HG02798 (cell line): Measurements from ENCODE around the gene MGST2.

Experiments used
- ATAC-seq: cut with Tn5 transposase; IDR thresholded peaks from one replicate; pipeline ENCODE4 v1.9.1; 2021; ENCODE audit warnings: mild to moderate bottlenecking; ENCODE audit not compliant: unreplicated experiment, poor library complexity

The MGST2 gene

GRCh38 chr4:139668658-139669201 lies 3.1 kb downstream of the MGST2 start:
- ATAC-seq: no peak

- ATAC-seq: no peak
Observed at GRCh38 chr4:139669335-139669734, 3.7 kb downstream of the MGST2 start.

GRCh38 chr4:139669890-139670289 lies 4.3 kb downstream of the MGST2 start:
- no peak for ATAC-seq

GRCh38 chr4:139670775-139671174 lies 5.2 kb downstream of the MGST2 start:
- no peak for ATAC-seq

GRCh38 chr4:139672215-139672614 lies 6.6 kb downstream of the MGST2 start:
- ATAC-seq: no peak

- ATAC-seq: no peak
Observed at GRCh38 chr4:139672732-139673131, 7.1 kb downstream of the MGST2 start.

- ATAC-seq: no peak
Observed at GRCh38 chr4:139674875-139675550, 9.4 kb downstream of the MGST2 start.

- no peak for ATAC-seq
Observed at GRCh38 chr4:139675651-139676050, 10.0 kb downstream of the MGST2 start.

GRCh38 chr4:139676365-139676764 lies 10.7 kb downstream of the MGST2 start:
- ATAC-seq: no peak

- ATAC-seq: no peak
Observed at GRCh38 chr4:139676913-139677585, 11.4 kb downstream of the MGST2 start.

GRCh38 chr4:139682309-139682708 lies 16.7 kb downstream of the MGST2 start:
- ATAC-seq: no peak

- ATAC-seq: no peak
Observed at GRCh38 chr4:139682741-139683151, 17.1 kb downstream of the MGST2 start.

GRCh38 chr4:139684351-139684750 lies 18.7 kb downstream of the MGST2 start:
- no peak for ATAC-seq

- ATAC-seq: no peak
Observed at GRCh38 chr4:139685180-139685579, 19.6 kb downstream of the MGST2 start.

GRCh38 chr4:139686130-139686529 lies 20.5 kb downstream of the MGST2 start:
- ATAC-seq: no peak

GRCh38 chr4:139686988-139687387 lies 21.4 kb downstream of the MGST2 start:
- no peak for ATAC-seq

GRCh38 chr4:139689093-139689722 lies 23.6 kb downstream of the MGST2 start:
- no peak for ATAC-seq

- ATAC-seq: no peak
Observed at GRCh38 chr4:139690419-139690818, 24.8 kb downstream of the MGST2 start.

GRCh38 chr4:139692309-139693012 lies 26.8 kb downstream of the MGST2 start:
- ATAC-seq: no peak

- no peak for ATAC-seq
Observed at GRCh38 chr4:139694522-139695107, 29.0 kb downstream of the MGST2 start.
